Activated CD4-positive, alpha-beta T cell treated with anti-CD3 and anti-CD28 coated beads for 1 hour (primary cell): ENCODE results near the gene METTL4.

ENCODE experiments used
- DNase-seq: peaks from one replicate; pipeline ENCODE4 v3.0.0-alpha.2; 2020

Gene METTL4, protein sequence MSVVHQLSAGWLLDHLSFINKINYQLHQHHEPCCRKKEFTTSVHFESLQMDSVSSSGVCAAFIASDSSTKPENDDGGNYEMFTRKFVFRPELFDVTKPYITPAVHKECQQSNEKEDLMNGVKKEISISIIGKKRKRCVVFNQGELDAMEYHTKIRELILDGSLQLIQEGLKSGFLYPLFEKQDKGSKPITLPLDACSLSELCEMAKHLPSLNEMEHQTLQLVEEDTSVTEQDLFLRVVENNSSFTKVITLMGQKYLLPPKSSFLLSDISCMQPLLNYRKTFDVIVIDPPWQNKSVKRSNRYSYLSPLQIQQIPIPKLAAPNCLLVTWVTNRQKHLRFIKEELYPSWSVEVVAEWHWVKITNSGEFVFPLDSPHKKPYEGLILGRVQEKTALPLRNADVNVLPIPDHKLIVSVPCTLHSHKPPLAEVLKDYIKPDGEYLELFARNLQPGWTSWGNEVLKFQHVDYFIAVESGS

DNA sequence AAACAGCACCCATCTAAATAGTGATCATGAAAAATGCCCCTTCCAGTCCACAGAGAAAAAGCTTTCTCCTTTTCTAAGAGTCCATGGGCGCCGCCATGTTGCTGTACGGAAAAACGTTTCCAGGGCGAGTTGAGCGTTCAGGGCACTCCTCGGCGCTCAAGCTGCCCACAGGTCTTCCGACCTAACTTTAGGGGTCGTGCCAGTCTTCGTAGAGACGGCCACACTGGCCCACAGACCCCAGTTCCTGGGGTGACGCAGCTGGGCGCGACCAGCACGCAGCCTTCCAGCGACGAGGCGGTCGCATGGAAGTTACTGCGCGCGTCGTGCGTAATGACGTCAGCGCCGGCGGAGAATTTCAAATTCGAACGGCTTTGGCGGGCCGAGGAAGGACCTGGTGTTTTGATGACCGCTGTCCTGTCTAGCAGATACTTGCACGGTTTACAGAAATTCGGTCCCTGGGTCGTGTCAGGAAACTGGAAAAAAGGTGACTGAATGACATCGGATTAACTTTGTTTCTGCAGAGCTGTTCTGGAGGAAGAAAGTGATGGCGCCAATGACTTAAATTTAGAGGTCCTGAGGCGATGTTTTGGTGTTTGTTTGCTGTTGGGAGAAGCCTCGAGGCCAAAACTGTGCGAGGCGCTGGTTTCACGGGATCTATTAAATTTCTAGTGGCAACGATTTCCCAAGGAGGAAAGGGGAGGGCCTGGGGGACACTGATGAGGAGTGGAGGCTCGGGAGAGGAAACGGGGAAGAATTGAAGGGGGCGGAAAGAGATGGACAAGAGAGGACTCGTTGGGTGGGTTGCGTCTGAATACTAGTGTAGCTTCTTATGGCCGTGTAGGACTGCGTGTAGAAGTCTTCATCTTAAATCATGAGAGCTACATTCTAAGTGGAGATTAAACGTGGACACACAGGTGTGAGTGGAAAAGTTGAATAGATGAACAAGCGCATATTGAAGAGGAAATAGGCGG, at the start of gene METTL4, which contains the start of gene NDC80:
Gene METTL4, minus strand, starts transcription at position 306 of the 971 bp plus-strand sequence. CDS start 4,289 bp downstream, outside the sequence.
Gene NDC80, plus strand, starts transcription at position 358 of the 971 bp plus-strand sequence. CDS start 1,429 bp downstream, outside the sequence.
- DNase-seq: peak; percentile 78

DNA sequence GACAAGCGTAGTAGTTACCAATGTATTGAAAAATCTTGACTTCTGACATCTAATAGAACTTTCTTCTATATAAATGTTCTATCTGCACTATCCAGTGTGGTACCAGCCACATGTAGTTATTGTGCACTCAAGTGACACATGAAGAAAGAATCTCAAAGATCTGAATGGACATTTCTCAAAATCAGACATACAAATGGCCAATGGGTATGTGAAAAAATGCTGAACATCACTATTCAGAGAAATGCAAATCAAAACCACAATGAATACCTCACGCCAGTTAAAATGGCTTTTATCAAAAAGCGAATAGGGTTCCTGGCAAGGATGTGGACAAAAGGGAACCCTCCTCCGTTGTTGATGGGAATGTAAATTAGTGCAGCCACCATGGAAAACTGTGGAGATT, 46.7 kb upstream of the METTL4 start:
- DNase-seq: no peak

DNA sequence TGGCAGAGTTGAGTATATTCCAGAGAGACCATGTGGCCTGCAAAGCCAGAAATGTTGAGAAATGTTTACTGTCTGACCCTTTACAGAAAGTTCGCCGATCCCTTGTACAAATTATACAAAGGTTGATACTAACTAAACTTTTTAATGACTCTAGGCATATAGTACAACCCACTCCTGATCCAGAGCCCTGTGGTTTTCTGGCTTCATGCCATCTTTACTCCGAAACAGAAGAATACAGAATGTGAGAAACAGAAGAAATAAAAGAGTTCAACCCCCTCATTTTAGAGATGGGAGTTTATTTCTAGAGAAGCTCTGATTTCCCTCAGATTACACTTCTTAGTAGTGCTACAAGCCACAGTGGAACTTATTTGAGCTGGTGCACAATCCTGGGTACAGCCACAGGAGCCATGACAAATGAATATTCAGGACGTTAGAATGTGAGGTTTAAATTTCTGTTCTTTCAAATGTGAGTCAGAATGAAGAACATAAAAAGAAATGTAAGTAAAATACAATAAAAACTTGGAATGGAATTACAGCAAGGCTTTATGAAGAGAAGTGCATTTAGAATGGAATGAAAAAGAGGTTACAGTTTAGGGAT, 46.2 kb upstream of the METTL4 start:
- DNase-seq: no peak

DNA sequence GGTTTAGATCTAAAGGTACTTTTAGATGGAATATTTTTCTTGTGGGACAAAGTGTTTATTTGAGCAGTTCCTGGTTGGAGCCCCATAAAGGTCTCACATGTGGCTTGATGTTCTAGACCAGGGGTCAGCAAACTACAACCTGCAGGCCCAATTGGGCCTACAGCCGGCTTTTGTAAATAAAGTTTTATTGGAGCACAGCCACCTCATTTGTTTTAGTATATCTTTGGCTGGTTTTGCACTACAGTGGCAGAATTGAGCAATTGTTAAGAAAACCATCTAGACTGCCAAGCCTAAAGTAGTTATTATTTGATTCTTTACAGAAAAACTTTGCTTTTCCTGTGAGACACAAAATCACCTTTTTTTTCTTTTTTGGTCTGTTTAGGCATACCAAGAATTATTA, 41.7 kb upstream of the METTL4 start:
- no peak for DNase-seq

DNA sequence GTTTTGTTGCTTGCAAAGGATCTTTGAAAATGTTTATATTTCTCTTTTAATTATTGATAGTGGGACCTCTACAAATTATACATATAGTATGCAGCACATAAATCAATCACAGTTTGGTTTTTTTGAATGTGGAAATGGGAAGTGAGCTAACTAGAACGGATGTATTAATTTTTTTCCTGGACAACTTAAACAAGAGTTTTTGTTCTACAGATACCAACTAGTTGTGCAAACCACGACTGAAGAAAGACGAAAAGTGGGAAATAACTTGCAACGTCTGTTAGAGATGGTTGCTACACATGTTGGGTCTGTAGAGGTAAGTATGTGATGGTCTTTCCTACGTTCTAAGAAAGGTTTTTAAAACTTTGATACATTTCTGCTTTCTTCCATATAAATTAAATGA, 39.2 kb upstream of the METTL4 start:
- DNase-seq: no peak

DNA sequence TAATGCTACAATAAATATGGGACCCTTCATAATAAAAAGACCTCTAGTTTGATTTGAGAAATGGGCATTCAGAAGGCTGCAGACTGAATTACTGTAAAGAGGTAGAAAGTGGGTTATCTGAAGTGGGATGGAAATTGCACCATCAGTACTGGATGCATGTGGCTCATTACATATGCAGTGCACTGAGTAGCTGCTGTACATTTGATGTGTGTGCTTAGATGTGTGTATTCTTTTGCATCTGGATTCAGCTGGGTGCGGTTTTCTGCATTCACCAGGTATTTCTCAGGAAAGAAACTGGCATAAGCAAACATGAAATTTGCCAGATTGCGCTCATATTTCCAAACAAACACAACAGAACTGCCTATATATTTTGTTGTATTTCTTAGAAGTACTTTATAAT, 38.3 kb upstream of the METTL4 start:
- DNase-seq: no peak

DNA sequence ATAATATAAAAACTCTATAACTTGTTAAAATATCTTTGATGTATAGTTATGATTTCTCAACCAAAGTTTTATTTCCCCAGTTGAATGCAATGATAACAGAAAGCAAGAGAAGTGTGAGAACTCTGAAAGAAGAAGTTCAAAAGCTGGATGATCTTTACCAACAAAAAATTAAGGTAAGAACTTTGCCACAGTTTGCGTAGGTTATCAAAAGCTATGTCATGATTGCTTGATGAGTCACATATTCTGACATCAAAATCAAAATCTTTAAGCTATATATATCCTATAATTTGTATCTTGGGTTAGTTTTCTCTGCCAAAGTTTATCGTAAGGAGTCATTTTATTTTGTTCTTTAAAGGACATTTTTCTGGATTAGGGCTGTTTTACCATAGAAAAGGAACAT, 35.0 kb upstream of the METTL4 start:
- no peak for DNase-seq

DNA sequence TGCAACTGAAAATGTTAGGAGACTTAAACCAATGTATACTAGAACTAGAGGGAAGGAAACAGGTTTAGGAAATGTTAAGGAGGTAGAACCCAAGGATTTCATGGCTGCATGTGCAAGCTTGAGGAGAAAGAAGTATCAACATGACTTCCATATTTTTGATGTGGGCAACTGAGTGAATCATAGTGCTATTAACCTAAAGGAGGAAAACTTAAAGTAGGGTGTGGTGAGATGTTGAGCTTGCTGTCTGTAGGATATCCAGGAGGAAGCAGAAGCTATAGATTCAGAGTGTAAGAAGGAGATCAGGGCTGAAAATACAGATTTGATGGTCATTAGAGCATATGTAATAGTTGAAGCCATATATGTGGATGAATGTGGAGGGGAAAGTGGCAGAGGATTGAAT, 31.5 kb upstream of the METTL4 start:
- no peak for DNase-seq

DNA sequence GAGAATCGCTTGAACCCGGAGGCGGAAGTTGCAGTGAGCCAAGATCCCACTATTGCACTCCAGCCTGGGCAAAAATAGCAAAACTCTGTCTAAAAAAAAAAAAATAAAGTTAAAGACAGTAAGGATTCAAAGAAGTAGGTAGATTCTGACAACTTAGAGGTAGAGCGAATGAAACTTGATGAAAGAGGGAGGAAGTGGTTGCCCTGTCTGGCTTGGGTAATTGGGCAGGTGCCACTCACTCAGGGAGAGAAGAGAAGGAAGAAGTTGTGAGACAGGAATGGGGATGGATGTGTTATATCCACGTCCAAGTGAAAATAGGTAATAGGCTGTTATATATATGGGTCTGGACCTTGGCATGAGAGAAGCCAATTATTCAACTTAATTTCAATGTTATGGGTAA, 26.3 kb upstream of the METTL4 start:
- DNase-seq: no peak

DNA sequence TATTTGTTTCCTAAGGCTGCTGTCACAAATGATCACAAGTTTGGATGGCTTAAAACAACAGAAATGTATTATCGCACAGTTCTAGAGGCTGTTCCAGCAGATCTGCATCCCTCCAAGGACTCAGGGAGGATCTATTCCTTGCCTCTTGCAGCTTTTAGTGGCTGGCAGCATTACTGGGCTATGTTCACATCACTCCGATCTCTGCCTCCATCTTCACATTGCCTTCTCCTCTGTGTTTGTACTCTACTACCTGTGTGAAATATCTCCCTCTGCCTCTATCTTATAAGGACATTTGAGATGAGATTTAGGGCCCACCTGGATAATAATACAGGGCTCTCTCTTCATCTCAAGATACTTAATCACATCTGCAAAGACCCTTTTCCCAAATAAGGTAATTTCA, 19.0 kb upstream of the METTL4 start:
- DNase-seq: no peak

DNA sequence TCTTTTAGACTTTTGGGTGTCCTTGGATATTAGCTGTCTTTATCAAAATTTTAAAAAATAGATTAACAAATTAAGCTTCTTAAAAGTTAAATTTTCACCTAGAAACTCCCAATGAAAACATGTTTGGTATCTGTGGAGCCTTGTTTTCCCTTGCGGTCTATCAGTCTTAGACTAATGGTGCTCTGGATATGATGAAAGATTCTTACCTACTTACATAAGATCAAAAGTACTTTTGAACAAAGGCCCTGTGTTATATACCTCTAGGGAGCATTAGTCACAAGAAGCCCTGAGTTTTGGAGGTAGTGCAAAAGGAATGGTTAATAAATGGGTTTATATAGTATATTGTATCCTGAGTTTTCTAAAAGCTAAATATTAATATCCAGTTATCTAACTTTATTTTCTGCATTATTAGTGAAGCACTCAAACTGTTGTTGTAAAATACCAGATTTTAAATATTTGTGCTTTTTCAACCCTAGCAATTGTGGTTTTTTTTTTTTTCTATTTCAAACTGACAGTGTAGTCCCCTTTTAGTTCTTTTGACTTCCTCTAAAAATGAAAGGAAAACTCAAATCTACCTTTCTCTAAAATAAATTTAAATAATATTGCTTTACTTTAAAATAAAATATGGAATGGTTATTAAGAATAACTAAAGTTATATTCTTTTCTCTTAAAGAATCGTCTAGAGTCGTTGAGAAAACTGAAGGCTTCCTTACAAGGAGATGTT, 18.2 kb upstream of the METTL4 start:
- DNase-seq: no peak

DNA sequence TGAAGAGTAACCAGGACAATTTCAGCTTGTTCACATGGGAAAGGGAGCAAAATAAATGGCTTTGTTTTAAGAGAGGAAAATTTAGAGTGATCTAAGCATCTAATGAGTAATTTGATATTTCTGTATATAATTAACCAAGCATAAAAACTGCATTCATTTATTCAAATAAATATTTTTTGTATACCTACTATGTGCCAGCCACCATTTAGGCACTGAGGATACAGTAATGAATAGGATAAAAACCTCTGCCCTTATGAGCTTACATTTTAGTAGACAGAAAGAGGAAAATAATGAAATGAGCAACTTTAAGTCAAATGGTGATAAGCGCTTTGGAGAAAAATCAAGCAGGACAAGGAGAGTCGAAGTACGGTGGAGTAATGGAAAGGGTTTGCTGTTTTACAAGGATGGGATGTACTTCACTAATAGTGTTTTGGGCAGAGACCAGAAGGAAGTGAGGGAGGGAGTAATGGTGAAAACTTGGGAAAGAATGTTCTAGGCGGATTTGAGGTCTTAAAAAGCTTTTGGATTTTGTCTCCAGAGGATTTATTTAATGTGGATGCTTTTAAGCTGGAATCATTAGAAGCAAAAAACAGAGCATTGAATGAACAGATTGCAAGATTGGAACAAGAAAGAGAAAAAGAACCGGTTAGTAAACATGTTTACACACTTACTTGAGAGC, 17.5 kb upstream of the METTL4 start:
- DNase-seq: no peak

DNA sequence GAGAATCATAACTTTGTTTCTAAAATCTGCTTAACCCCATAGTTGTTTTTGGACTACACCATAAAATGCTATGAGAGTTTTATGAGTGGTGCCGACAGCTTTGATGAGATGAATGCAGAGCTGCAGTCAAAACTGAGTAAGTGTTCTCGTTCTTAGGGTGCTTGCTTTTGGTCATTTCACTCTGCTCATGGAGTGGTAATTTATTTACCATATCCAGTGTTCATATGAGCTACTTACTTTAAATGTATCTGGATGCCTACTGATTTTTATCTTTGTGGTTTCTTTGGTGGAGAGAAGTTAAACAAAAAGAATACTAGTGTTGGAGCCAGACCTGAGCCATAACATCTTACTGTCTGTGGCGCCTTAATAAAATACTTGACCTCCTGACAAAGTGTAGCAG, 16.5 kb upstream of the METTL4 start:
- no peak for DNase-seq

DNA sequence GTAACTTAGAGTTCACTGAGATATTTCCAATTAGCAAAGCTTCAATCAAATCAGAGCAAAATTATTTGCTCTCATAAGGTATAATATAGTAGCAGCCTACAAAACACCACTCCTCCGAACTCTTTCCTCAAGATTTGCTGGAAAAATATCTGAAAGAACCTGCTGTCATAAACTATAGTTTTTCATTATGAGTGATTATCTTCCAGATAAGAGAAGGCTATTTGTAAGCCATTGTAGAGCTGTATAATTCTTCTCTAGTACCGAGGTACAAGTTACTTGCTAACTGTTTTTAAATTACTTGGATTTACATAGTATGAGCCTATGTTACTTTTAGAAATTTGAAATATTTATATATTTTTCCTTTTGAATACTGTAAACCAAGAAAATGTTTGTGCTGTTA, 2.1 kb upstream of the METTL4 start:
- no peak for DNase-seq

DNA sequence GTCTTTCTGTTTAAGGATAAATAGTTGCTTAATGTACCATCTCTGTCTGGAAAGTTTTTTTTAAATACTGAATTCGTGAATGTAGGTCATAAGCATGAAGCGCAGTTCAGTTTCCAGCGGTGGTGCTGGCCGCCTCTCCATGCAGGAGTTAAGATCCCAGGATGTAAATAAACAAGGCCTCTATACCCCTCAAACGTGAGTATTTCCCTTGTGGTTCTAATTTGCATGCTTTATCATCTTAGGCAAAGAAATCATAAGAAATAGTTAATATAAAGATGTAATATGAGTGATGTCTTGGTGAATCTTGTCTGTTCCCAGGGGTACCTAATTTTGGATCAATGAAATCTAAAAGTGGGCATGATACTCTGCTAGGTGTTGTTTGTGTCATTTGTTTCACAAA, 1.6 kb upstream of the METTL4 start:
- DNase-seq: no peak

DNA sequence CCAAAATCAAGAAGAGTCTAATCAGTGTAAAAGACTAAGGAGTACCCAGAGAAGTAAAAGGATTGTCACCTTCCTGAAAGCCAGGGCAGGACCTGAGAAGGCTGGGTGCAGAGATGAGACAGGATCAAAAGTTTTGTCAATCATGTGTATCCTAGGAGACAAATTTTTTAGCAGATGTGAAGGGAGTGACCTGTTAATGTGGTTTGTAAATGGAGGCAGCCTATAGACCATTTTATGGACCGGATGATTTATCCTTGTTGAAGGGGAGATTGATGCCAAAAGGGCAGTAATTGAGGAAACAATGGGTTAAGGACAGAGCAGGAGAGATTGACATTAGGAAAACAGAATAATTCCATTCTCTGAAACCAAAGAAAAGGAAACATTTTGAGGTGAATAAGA, 865 bp upstream of the METTL4 start:
- DNase-seq: no peak

DNA sequence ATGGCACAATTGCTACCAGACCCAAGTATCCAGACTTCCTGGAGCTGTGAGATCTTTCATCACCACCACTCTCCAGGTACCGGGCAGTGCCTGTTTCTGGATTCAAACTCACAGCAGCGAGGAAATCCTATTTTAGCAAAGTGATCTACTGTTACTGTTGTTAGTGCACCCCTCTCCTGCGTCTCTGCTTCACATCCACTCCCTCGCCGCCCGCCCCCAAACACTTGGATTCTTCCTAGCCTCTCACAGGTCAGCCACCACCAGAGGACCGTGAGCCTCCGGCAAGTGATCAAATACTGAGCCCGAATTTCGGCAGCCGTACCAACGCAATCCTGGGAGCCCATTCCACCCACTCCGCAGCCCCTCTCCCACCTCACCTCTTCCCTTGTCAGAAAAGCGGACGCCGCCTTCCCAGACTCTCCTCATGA, 519 bp downstream of the METTL4 start:
- DNase-seq: peak; percentile 37

DNA sequence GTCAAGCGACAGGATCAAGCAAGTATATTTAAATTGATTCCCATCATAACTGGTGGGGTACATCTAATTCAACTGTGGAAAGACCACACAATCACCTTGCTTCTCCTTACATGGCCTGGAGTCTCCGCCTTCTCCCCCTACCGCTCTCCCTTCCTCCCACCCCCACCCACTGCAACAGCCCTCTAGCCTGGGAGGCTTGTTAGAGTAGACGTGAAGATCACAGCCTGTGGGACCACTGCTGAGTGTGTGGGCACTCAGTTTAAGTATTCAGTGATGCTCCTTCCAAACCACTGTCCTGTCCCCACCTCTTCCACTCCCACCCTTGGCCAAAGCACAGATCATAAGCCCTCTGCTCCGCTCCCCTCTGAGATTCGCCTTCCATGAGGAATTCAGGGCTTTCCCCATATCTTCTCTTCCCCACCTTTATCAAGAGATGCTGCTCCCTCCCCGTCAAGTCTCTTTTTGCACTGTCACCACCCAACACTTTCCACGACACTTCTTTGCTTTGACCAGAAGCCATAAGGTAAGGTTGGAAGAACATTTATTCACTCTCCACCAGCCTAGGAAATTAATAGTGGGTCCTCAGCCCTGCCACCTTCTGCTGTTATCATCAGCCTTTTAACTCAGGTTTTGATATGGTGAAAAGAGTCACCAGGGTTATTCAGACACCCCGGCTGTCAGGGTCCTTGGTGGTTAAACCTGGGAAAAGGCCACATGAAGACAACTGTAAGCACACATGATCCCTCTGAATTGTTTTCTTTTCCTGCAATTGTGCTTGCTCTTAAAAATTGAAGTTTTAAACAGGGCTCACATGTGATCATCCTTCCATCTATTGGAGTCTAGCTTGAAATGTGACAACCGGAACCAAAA, 1.7 kb downstream of the METTL4 start:
- no peak for DNase-seq

DNA sequence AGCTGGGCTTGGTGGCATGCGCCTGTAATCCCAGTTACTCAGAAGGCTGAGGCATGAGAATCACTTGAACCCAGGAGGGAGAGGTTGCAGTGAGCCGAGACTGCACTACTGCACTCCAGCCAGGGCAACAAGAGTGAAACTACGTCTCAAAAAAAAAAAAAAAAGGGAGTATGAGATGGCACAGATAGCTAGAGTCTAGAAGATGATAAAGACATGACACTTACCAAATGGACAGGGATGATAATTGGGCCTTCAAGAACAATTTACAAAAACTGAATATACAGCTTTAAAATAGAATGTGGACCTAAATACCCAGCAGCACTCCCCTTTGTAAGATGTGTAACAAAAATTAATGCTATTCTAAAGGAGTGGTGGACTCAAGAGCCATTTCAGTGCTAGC, 2.7 kb downstream of the METTL4 start:
- DNase-seq: no peak

DNA sequence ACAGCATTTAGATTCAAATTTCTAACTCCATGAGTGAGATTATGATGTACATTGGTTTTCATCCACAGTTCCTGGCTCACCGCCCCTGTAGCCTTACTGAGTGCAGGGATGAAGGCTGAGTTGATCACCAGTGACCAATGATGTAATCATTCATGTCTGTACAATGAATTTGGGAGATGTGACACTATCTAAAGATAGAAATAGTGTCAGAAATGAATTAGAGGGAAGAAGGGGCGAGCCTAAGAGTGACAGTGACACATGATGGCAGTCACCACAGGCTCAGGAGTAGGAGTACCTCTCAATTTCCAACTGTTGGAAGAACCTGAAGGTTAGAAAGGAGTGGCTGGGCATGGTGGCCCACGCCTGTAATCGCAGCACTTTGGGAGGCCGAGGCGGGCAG, 3.2 kb downstream of the METTL4 start:
- no peak for DNase-seq

DNA sequence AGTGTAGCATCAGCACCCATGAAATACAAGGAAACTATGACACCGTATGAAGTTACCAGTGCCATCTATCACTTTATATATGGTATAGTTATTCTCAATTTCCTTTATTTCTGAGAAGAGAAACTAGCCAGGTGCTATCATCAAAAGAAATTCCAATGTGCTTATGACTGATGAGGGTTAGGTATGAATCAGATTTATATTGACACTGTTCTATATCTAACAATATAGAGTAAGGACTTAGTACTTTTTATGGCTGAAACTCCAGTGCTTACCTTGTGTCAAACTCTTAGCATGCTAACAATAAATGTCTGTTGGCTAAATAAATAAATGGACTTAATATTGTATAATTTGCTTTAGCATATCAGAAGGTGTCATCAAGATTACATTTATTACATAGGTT, 6.9 kb downstream of the METTL4 start:
- no peak for DNase-seq
